OCI-LY7 (cell line): ENCODE results near the gene SAMD8. TPM values are rescaled to one million over a fixed set of nuclear protein-coding genes. Genes with fewer than 3 reads are reported as not detected.

ENCODE experiments used
- BruUV-seq: library from RNA; stranded (reverse); fragments of 400-500 nt; replicated peaks from 2 replicates; lab custom pipeline; 2021; lab: Mats Ljungman, UMichigan
- CTCF ChIA-PET: fragments of 300-600 bp; sonication (Branson Sonifier 250); formaldehyde crosslinking; loops from one replicate; lab custom pipeline; 2022; ENCODE audit warnings: antibody characterized with exemption; ENCODE audit not compliant: unreplicated experiment; lab: Charles Lee
- POLR2A ChIA-PET: fragments of 300-600 bp; sonication (Branson Sonifier 250); formaldehyde crosslinking; loops from one replicate; lab custom pipeline; 2022; ENCODE audit warnings: antibody characterized with exemption; lab: Charles Lee
- DNase-seq: peaks from one replicate; pipeline ENCODE4 v3.0.0-alpha.2; 2015; ENCODE audit warnings: low spot score
- H2AFZ ChIP-seq: fragments of 200-600 bp; sonication (generic), shearing (Covaris generic); 2 replicates; pipeline ENCODE4 v1.6.1; 2014; ENCODE audit warnings: mild to moderate bottlenecking, antibody characterized with exemption, low read length, moderate library complexity
- H3K27ac ChIP-seq: fragments of 200-600 bp; sonication (generic); 2 replicates; pipeline ENCODE4 v1.5.1; 2014; ENCODE audit warnings: mixed run types, low read depth, mild to moderate bottlenecking, moderate library complexity, low read length, inconsistent platforms; ENCODE audit not compliant: poor library complexity, severe bottlenecking
- H3K36me3 ChIP-seq: fragments of 200-600 bp; sonication (generic); 2 replicates; pipeline ENCODE4 v1.6.1; 2014; ENCODE audit warnings: mild to moderate bottlenecking, antibody characterized with exemption, low read length, moderate library complexity, mixed read lengths; ENCODE audit not compliant: insufficient read depth
- H3K4me1 ChIP-seq: fragments of 200-600 bp; sonication (generic); 2 replicates; pipeline ENCODE4 v1.5.1; 2014; ENCODE audit warnings: mild to moderate bottlenecking, low read length; ENCODE audit not compliant: insufficient read depth, poor library complexity, severe bottlenecking
- H3K4me2 ChIP-seq: fragments of 200-600 bp; sonication (generic); 2 replicates; pipeline ENCODE4 v1.6.1; 2014; ENCODE audit warnings: mild to moderate bottlenecking, low read length
- H3K4me3 ChIP-seq: fragments of 200-600 bp; sonication (generic); 2 replicates; pipeline ENCODE4 v1.5.1; 2014; ENCODE audit warnings: mild to moderate bottlenecking, low read depth, low read length; ENCODE audit not compliant: poor library complexity, severe bottlenecking
- H3K79me2 ChIP-seq: fragments of 200-600 bp; sonication (generic); 2 replicates; pipeline ENCODE4 v1.6.1; 2016; ENCODE audit warnings: low read depth, mild to moderate bottlenecking, low read length, moderate library complexity, mixed read lengths; ENCODE audit not compliant: insufficient read depth
- H3K9me2 ChIP-seq: fragments of 200-600 bp; sonication (generic); 2 replicates; pipeline ENCODE4 v1.6.1; 2016; ENCODE audit warnings: mild to moderate bottlenecking, low read length, mixed read lengths; ENCODE audit not compliant: insufficient read depth
- H3K9me3 ChIP-seq: fragments of 200-600 bp; sonication (generic); 2 replicates; pipeline ENCODE4 v1.6.1; 2014; ENCODE audit warnings: mild to moderate bottlenecking, mixed run types, low read length, mixed read lengths
- H4K20me1 ChIP-seq: fragments of 200-600 bp; sonication (generic); 2 replicates; pipeline ENCODE4 v1.6.1; 2014; ENCODE audit warnings: mild to moderate bottlenecking, antibody characterized with exemption, low read length, moderate library complexity, mixed read lengths; ENCODE audit not compliant: insufficient read depth
- EZH2phosphoT487 ChIP-seq: fragments of 200-600 bp; sonication (generic); IDR thresholded peaks from 2 replicates; pipeline ENCODE4 v1.6.1; 2018; ENCODE audit warnings: low read depth, borderline replicate concordance, mild to moderate bottlenecking, mixed run types, antibody characterized with exemption, low read length, moderate library complexity, mixed read lengths
- intact Hi-C: fragments of 100-400 bp; cut with micrococcal nuclease; formaldehyde crosslinking; loops from one replicate; pipeline ENCODE4 v1.10.0; 2022; ENCODE audit not compliant: unreplicated experiment
- total RNA-seq, 2 experiments: library from RNA; depleted of rRNA in 1 of 2; stranded (reverse); fragments of >200 nt in 1 of 2; shearing (Covaris generic) in 1 of 2; gene quantifications; 2 replicates each; pipeline ENCODE4 v1.2.3, GENCODE V29; 2014 to 2022
- TF ChIP-seq, protein P1 (sequence below): fragments of 200-600 bp; sonication (generic); conservative IDR thresholded peaks from 2 replicates; pipeline ENCODE4 v1.5.1; 2014; ENCODE audit warnings: mild to moderate bottlenecking, antibody characterized with exemption, low read length, moderate library complexity, mixed read lengths

The SAMD8 gene
- total RNA-seq, 2 experiments from 2014 or later = 8.8 to 16.7 TPM

DNA sequence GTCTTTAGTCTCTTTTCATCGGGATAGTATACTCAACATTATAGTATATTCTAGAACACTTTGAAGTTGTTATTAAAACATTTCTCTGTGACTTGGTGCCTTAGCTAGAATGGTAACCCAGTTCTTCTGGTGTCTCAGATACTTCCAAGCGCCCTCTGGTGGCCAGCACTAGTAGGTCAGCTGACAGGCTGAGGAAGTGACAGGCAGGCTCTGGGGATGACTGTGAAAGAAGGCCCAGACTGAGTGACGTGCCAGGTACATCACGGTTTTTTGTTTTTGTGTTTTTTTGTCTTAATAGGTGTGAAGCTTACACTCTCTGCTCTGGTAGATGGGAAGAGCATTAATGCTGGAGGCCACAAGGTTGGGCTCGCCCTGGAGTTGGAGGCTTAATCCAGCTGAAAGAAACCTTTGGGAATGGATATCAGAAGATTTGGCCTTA is 119.2 kb downstream of the SAMD8 start:
- intact Hi-C loops = loop anchor here (1.0 to 10.0 kb wide), 2 partner anchors 42 to 216 kb away; no protein-coding TSS in a partner anchor
- no peak overlapping the region for H3K4me2 ChIP-seq
- H3K36me3 ChIP-seq = peaks cover 79% of the 10 kb centered on the region
- no peak overlapping the region for H3K4me3 ChIP-seq
- TF ChIP-seq EZH2phosphoT487 = no peak
- TF ChIP-seq, protein P1, sequence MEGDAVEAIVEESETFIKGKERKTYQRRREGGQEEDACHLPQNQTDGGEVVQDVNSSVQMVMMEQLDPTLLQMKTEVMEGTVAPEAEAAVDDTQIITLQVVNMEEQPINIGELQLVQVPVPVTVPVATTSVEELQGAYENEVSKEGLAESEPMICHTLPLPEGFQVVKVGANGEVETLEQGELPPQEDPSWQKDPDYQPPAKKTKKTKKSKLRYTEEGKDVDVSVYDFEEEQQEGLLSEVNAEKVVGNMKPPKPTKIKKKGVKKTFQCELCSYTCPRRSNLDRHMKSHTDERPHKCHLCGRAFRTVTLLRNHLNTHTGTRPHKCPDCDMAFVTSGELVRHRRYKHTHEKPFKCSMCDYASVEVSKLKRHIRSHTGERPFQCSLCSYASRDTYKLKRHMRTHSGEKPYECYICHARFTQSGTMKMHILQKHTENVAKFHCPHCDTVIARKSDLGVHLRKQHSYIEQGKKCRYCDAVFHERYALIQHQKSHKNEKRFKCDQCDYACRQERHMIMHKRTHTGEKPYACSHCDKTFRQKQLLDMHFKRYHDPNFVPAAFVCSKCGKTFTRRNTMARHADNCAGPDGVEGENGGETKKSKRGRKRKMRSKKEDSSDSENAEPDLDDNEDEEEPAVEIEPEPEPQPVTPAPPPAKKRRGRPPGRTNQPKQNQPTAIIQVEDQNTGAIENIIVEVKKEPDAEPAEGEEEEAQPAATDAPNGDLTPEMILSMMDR = peak; percentile 96
- DNase-seq = peak; percentile 89
- H2AFZ ChIP-seq = no peak overlapping the region
- H3K79me2 ChIP-seq = peaks cover 37% of the 10 kb centered on the region
- BruUV-seq = TSS peak; percentile 4
- CTCF ChIA-PET = interaction anchor here (1.0 to 1.7 kb wide), 3 partner anchors 19 to 43 kb away, joined by 3 to 6 read pairs (median 3); partner anchors contain the start of gene VDAC2
- H3K4me1 ChIP-seq = peaks cover 13% of the 10 kb centered on the region
- H3K27ac ChIP-seq = no peak overlapping the region
- no peaks in the 10 kb centered on the region for H3K9me3 ChIP-seq
- H3K9me2 ChIP-seq = no peaks in the 10 kb centered on the region
- H4K20me1 ChIP-seq = peaks cover 18% of the 10 kb centered on the region
- POLR2A ChIA-PET = interaction anchor here (0.8 to 1.0 kb wide), 3 partner anchors 11 to 51 kb away, joined by 4 to 5 read pairs (median 4); no protein-coding TSS in a partner anchor

Other genes with a start within 250 kb of the SAMD8 start
- gene VDAC2, start 99.1 kb downstream of the SAMD8 start, total RNA-seq (2014; rRNA removed; shearing (Covaris generic)) = 77.8 and 81.4 TPM in 2 replicates
- 148 and 182 TPM in 2 replicates for gene VDAC2, start 99.1 kb downstream of the SAMD8 start, total RNA-seq (2022)
- 20.7 and 37.7 TPM in 2 replicates for gene COMTD1, start 124.3 kb downstream of the SAMD8 start, total RNA-seq (2014; rRNA removed; shearing (Covaris generic))
- gene COMTD1, start 124.3 kb downstream of the SAMD8 start, total RNA-seq (2022) = 37.6 and 47.2 TPM in 2 replicates